ENCODE results near the gene SNX21. TPM values are rescaled to one million over a fixed set of nuclear protein-coding genes. Genes with fewer than 3 reads are reported as not detected.

Gene SNX21
- 1 to 10 TPM in 2 of 3 donors, under 1 TPM in 1; 0.99 to 1.7 (median 1.2) TPM for total RNA-seq
- 2.6 TPM for total RNA-seq (2013)

GRCh38 chr20:45833030-45833882, at the start of gene SNX21:
TSS of gene SNX21 (plus strand) at chr20:45833799. CDS start at chr20:45833920, 121 bp downstream.
- H3K4me1 ChIP-seq (ENCODE audit: control insufficient read depth, insufficient read depth, low read length) = peaks cover 20% of the 10 kb centered on the region
- DNase-seq (peak; percentile 31 to 44), ATAC-seq (peak; percentile 71 to 78 (median 75))
- H3K36me3 ChIP-seq (ENCODE audit: control insufficient read depth, insufficient read depth, low read length) = no peaks in the 10 kb centered on the region
- intact Hi-C loops (cut with micrococcal nuclease) = no loop called here
- no peaks in the 10 kb centered on the region for H3K36me3 Mint-ChIP-seq
- H3K27ac ChIP-seq (ENCODE audit: low read length) = no peak within 1 kb of the TSS
- no peaks in the 10 kb centered on the region for H3K27me3 ChIP-seq (ENCODE audit: control insufficient read depth, insufficient read depth, low read length)
- peaks cover 7 to 12% of the 10 kb centered on the region in 2 donors for H3K4me1 Mint-ChIP-seq
- peak within 1 kb of the TSS; percentile 53 for H3K4me3 ChIP-seq (ENCODE audit: low read length)
- WGBS (ENCODE audit: insufficient coverage) = 7% methylated on average over 35 of the region's 35 CpGs
- peak within 1 kb of the TSS; percentile 22 to 53 for H3K27ac Mint-ChIP-seq
- H3K9me3 ChIP-seq (ENCODE audit: control insufficient read depth, insufficient read depth, low read length) = no peaks in the 10 kb centered on the region
- H3K27me3 Mint-ChIP-seq (ENCODE audit: low read depth in 2 of 2) = peaks cover 0 to 5% of the 10 kb centered on the region in 2 donors
- peak within 1 kb of the TSS; percentile 96 for H3K4me3 Mint-ChIP-seq
- no peaks in the 10 kb centered on the region for H3K9me3 Mint-ChIP-seq
- TF ChIP-seq CTCF (IDR thresholded peaks at IDR 0.05) = no peak

GRCh38 chr20:45788351-45788750, 45.2 kb upstream of the SNX21 start:
- Mint-ChIP-seq H3K9me3 (no peaks in the 10 kb centered on the region), H3K27me3 (ENCODE audit: low read depth in 2 of 2) (no peaks in the 10 kb centered on the region), H3K4me1 (peaks cover 13 to 15% of the 10 kb centered on the region in 2 donors), H3K27ac (no peak overlapping the region), H3K4me3 (no peak overlapping the region), H3K36me3 (no peaks in the 10 kb centered on the region)
- 48% methylated on average over 2 of the region's 3 CpGs for WGBS (ENCODE audit: insufficient coverage)
- Histone ChIP-seq H3K4me3 (ENCODE audit: low read length) (no peak overlapping the region), H3K27me3 (ENCODE audit: control insufficient read depth, insufficient read depth, low read length) (no peaks in the 10 kb centered on the region), H3K4me1 (ENCODE audit: control insufficient read depth, insufficient read depth, low read length) (peaks cover 17% of the 10 kb centered on the region), H3K9me3 (ENCODE audit: control insufficient read depth, insufficient read depth, low read length) (no peaks in the 10 kb centered on the region), H3K36me3 (ENCODE audit: control insufficient read depth, insufficient read depth, low read length) (no peaks in the 10 kb centered on the region), H3K27ac (ENCODE audit: low read length) (no peak overlapping the region)
- ATAC-seq (no peak), DNase-seq (no peak)
- intact Hi-C loops (cut with micrococcal nuclease) = no loop called here
- no peak for TF ChIP-seq CTCF (IDR thresholded peaks at IDR 0.05)

GRCh38 chr20:45792317-45793118, 41.1 kb upstream of the SNX21 start:
- no peaks in the 10 kb centered on the region for H3K9me3 Mint-ChIP-seq
- no peaks in the 10 kb centered on the region for H3K27me3 Mint-ChIP-seq (ENCODE audit: low read depth in 2 of 2)
- Histone ChIP-seq H3K27me3 (ENCODE audit: control insufficient read depth, insufficient read depth, low read length) (no peaks in the 10 kb centered on the region), H3K27ac (ENCODE audit: low read length) (peak overlapping the region; percentile 83), H3K9me3 (ENCODE audit: control insufficient read depth, insufficient read depth, low read length) (no peaks in the 10 kb centered on the region), H3K4me1 (ENCODE audit: control insufficient read depth, insufficient read depth, low read length) (peaks cover 17% of the 10 kb centered on the region), H3K36me3 (ENCODE audit: control insufficient read depth, insufficient read depth, low read length) (peaks cover 22% of the 10 kb centered on the region), H3K4me3 (ENCODE audit: low read length) (peak overlapping the region; percentile 81)
- intact Hi-C loops (cut with micrococcal nuclease) = loop anchor here (2.0 kb wide), 1 partner anchor 64 kb away; the partner anchor contains the start of genes ACOT8 and ZSWIM3
- H3K27ac Mint-ChIP-seq = peak overlapping the region; percentile 91 to 93
- TF ChIP-seq CTCF (IDR thresholded peaks at IDR 0.05) = no peak
- peak overlapping the region; percentile 93 for H3K4me3 Mint-ChIP-seq
- peak in 1 of 3 donors; percentile 33 for ATAC-seq
- H3K4me1 Mint-ChIP-seq = peaks cover 13 to 15% of the 10 kb centered on the region in 2 donors
- DNase-seq = no peak
- no peaks in the 10 kb centered on the region for H3K36me3 Mint-ChIP-seq
- WGBS (ENCODE audit: insufficient coverage) = 11% methylated on average over 17 of the region's 19 CpGs

Measured in natural killer cell (primary cell).